Measurements from ENCODE around the gene ZNF488. TPM values are rescaled to one million over a fixed set of nuclear protein-coding genes. Genes with fewer than 3 reads are reported as not detected.

Gene ZNF488
- total RNA-seq, 1 donor: 0.18 TPM

GRCh38 chr10:47360419-47361040 is 23.6 kb downstream of the ZNF488 start:
- no peak overlapping the region for H3K4me3 ChIP-seq (ENCODE audit: low read depth, low read length)
- TF ChIP-seq, protein P1, sequence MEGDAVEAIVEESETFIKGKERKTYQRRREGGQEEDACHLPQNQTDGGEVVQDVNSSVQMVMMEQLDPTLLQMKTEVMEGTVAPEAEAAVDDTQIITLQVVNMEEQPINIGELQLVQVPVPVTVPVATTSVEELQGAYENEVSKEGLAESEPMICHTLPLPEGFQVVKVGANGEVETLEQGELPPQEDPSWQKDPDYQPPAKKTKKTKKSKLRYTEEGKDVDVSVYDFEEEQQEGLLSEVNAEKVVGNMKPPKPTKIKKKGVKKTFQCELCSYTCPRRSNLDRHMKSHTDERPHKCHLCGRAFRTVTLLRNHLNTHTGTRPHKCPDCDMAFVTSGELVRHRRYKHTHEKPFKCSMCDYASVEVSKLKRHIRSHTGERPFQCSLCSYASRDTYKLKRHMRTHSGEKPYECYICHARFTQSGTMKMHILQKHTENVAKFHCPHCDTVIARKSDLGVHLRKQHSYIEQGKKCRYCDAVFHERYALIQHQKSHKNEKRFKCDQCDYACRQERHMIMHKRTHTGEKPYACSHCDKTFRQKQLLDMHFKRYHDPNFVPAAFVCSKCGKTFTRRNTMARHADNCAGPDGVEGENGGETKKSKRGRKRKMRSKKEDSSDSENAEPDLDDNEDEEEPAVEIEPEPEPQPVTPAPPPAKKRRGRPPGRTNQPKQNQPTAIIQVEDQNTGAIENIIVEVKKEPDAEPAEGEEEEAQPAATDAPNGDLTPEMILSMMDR (IDR thresholded peaks at IDR 0.05; ENCODE audit: insufficient read depth, low read length): no peak
- DNase-seq (ENCODE audit: low read depth): no peak

- no peak overlapping the region for H3K4me3 ChIP-seq (ENCODE audit: low read depth, low read length)
- TF ChIP-seq, protein P1 (IDR thresholded peaks at IDR 0.05; ENCODE audit: insufficient read depth, low read length): no peak
- DNase-seq (ENCODE audit: low read depth): no peak
These were observed 24.3 kb downstream of the ZNF488 start for GRCh38 chr10:47359626-47360418.

- DNase-seq (ENCODE audit: low read depth): no peak
- H3K4me3 ChIP-seq (ENCODE audit: low read depth, low read length): no peak overlapping the region
- TF ChIP-seq, protein P1 (IDR thresholded peaks at IDR 0.05; ENCODE audit: insufficient read depth, low read length): no peak
These were observed 25.0 kb downstream of the ZNF488 start for GRCh38 chr10:47359101-47359500.

DNA sequence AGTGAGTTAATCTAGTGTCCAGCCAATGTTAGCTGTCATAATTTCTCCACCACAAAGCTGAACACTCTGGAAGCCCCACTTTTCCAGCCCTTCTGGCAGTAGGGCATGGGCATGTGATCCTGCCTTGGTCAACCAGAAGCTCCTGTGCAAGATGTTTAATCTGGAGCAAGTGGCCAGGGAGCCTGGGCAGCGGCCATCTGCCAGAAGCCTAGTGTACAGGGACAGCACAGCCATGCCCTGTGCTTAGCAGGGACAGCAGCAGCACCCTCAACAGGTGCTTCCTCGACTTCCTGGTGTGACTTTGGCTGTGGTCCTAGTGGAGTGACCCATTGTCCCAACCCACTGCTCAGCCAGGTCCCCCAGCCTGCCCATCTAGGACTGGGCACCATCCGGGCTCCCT is 25.6 kb downstream of the ZNF488 start:
- H3K4me3 ChIP-seq (ENCODE audit: low read depth, low read length): no peak overlapping the region
- DNase-seq (ENCODE audit: low read depth): no peak
- TF ChIP-seq, protein P1 (IDR thresholded peaks at IDR 0.05; ENCODE audit: insufficient read depth, low read length): no peak

GRCh38 chr10:47357911-47358310 is 26.2 kb downstream of the ZNF488 start:
- no peak overlapping the region for H3K4me3 ChIP-seq (ENCODE audit: low read depth, low read length)
- no peak for DNase-seq (ENCODE audit: low read depth)
- TF ChIP-seq, protein P1 (IDR thresholded peaks at IDR 0.05; ENCODE audit: insufficient read depth, low read length): no peak

DNA sequence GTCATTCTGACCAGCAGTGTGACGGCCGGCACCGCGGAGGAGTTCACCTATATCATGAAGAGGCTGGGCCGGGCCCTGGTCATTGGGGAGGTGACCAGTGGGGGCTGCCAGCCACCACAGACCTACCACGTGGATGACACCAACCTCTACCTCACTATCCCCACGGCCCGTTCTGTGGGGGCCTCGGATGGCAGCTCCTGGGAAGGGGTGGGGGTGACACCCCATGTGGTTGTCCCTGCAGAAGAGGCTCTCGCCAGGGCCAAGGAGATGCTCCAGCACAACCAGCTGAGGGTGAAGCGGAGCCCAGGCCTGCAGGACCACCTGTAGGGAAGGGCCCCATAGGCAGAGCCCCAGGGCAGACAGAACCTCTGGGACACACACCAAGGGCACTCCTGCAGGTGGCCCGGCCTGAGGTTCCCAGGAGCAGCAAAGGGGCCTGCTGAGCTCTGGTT is 26.9 kb downstream of the ZNF488 start:
- TF ChIP-seq, protein P1 (IDR thresholded peaks at IDR 0.05; ENCODE audit: insufficient read depth, low read length): no peak
- DNase-seq (ENCODE audit: low read depth): no peak
- H3K4me3 ChIP-seq (ENCODE audit: low read depth, low read length): no peak overlapping the region
